ENCODE data around the gene INSR. TPM values are rescaled to one million over a fixed set of nuclear protein-coding genes. Genes with fewer than 3 reads are reported as not detected.

INSR gene
- total and polyA plus RNA-seq, 10 of the 15 experiments (the other 5 are each of a cell fraction or from before 2014, with no cell fraction given): 4.2 to 34.9 (median 13.6) TPM

- TF ChIP-seq ATF7 (IDR thresholded peaks at IDR 0.05; ENCODE audit: low read depth): 0 out of 2 replicates have a peak, but pooled peaks have one; percentile 27
- peak; percentile 21 to 35; a peak in 2 of 4 replicates for TF ChIP-seq EP300 (IDR thresholded peaks at IDR 0.05; ENCODE audit: borderline replicate concordance in 1 of 2, control insufficient read depth in 1 of 2, low read depth in 2 of 2, low read length in 2 of 2)
- peak; percentile 70 for TF ChIP-seq RELB (IDR thresholded peaks at IDR 0.05; ENCODE audit: low read depth)
- no peak for TF ChIP-seq GABPA (IDR thresholded peaks at IDR 0.05; ENCODE audit: low read depth)
- TF ChIP-seq SIN3A (IDR thresholded peaks at IDR 0.05; ENCODE audit: low read depth, low read length): no peak
- TF ChIP-seq PAX8 (IDR thresholded peaks at IDR 0.05): no peak
- peak; percentile 23; the same call in 1 of the 2 replicates for TF ChIP-seq ZNF24 (IDR thresholded peaks at IDR 0.05)
- peak; percentile 66 for TF ChIP-seq SKIL (IDR thresholded peaks at IDR 0.05; ENCODE audit: low read depth, poor library complexity, severe bottlenecking)
- TF ChIP-seq SMARCA5 (IDR thresholded peaks at IDR 0.05): peak; percentile 83; the same call in 1 of the 2 replicates
- peak; percentile 98 for TF ChIP-seq ZNF217 (IDR thresholded peaks at IDR 0.05)
- TF ChIP-seq RELA (IDR thresholded peaks at IDR 0.05; ENCODE audit: borderline replicate concordance, partially characterized antibody): peak; percentile 24
- TF ChIP-seq CBFB (IDR thresholded peaks at IDR 0.05; ENCODE audit: low read depth): peak; percentile 27; the same call in 1 of the 2 replicates
- no peak for TF ChIP-seq CHD1 (IDR thresholded peaks at IDR 0.05; ENCODE audit: low read depth, low read length)
- peak; percentile 74 for TF ChIP-seq NR2F1 (conservative IDR thresholded peaks at IDR 0.05)
- TF ChIP-seq BACH1 (IDR thresholded peaks at IDR 0.05; ENCODE audit: borderline replicate concordance): no peak
- TF ChIP-seq FOXM1 (IDR thresholded peaks at IDR 0.05; ENCODE audit: low read depth, low read length): 0 out of 2 replicates have a peak, but pooled peaks have one; percentile 20
- peak; percentile 86 for TF ChIP-seq CUX1 (IDR thresholded peaks at IDR 0.05; ENCODE audit: insufficient replicate concordance, low read depth, low read length)
- peak; percentile 56 for TF ChIP-seq KLF5 (IDR thresholded peaks at IDR 0.05; ENCODE audit: partially characterized antibody)
- peak; percentile 89 for TF ChIP-seq HDGF (IDR thresholded peaks at IDR 0.05)
- TF ChIP-seq ESRRA (IDR thresholded peaks at IDR 0.05; ENCODE audit: low read length): no peak
Observed at GRCh38 chr19:7213628-7214323, 80.4 kb downstream of the INSR start (continued).

Measured in GM12878 (cell line).